Muscle of leg (tissue), 11 donors: ENCODE measurements around the gene SPTBN1. TPM values are rescaled to one million over a fixed set of nuclear protein-coding genes. Genes with fewer than 3 reads are reported as not detected.

Experiments used
- DNase-seq: peaks from one replicate; pipeline ENCODE4 v3.0.0; 2013
- H3K27ac ChIP-seq: one replicate; pipeline ENCODE4 v1.5.1; 2013; ENCODE audit warnings: mild to moderate bottlenecking, low read length, control low read depth
- H3K27me3 ChIP-seq: one replicate; pipeline ENCODE4 v1.6.1; 2013; ENCODE audit warnings: low read length; ENCODE audit not compliant: control insufficient read depth, insufficient read depth
- H3K36me3 ChIP-seq: one replicate; pipeline ENCODE4 v1.6.1; 2013; ENCODE audit warnings: low read length; ENCODE audit not compliant: control insufficient read depth, insufficient read depth
- H3K4me1 ChIP-seq: one replicate; pipeline ENCODE4 v1.6.1; 2013; ENCODE audit warnings: low read length; ENCODE audit not compliant: control insufficient read depth, insufficient read depth
- H3K4me3 ChIP-seq: one replicate; pipeline ENCODE4 v1.5.1; 2013; ENCODE audit warnings: low read length, control low read depth
- H3K9me3 ChIP-seq: replicated peaks from 2 replicates; pipeline ENCODE4 v1.6.1; 2013; ENCODE audit warnings: low read depth, low read length; ENCODE audit not compliant: control insufficient read depth
- WGBS: methylation state at CpG from one replicate; pipeline ENCODE4 v1.1.5; 2013; ENCODE audit warnings: missing lambda C conversion rate; ENCODE audit not compliant: insufficient coverage; 5-methylcytosine and 5-hydroxymethylcytosine counted together
- polyA plus RNA-seq, 8 donors: library from polyadenylated mRNA; unstranded; fragments of 120-200 nt; gene quantifications; one replicate each; pipeline versions ENCODE4 v1.2.1 to v1.2.3, GENCODE V29; 2013; ENCODE audit warnings: inconsistent platforms in 1 of 8, low replicate concordance in 1 of 8; ENCODE audit not compliant: insufficient read length in 8 of 8, insufficient read depth in 1 of 8
- total RNA-seq: library from RNA; stranded (reverse); fragments of 120-200 nt; gene quantifications from one replicate; pipeline ENCODE4 v1.2.4, GENCODE V29; 2013

The SPTBN1 gene
- total and polyA plus RNA-seq, 9 donors = 228 to 333 (median 273) TPM

- WGBS = 70% methylated on average over 2 of the region's 4 CpGs
- DNase-seq = peak; percentile 68
- H3K27ac ChIP-seq = peak overlapping the region; percentile 15
- no peaks in the 10 kb centered on the region for H3K27me3 ChIP-seq
- H3K4me1 ChIP-seq = peaks cover 67% of the 10 kb centered on the region
- H3K4me3 ChIP-seq = no peak overlapping the region
- no peaks in the 10 kb centered on the region for H3K9me3 ChIP-seq
- H3K36me3 ChIP-seq = peaks cover 28% of the 10 kb centered on the region
These were observed 143.8 kb downstream of the SPTBN1 start for GRCh38 chr2:54599914-54600313.

GRCh38 chr2:54601339-54601738 lies 145.2 kb downstream of the SPTBN1 start:
- Histone ChIP-seq H3K9me3 (no peaks in the 10 kb centered on the region), H3K36me3 (peaks cover 16% of the 10 kb centered on the region), H3K4me1 (peaks cover 68% of the 10 kb centered on the region), H3K27ac (no peak overlapping the region), H3K27me3 (no peaks in the 10 kb centered on the region), H3K4me3 (no peak overlapping the region)
- DNase-seq = no peak
- no CpG with 5 or more reads among the region's 2 CpGs for WGBS

GRCh38 chr2:54602736-54603322 lies 146.7 kb downstream of the SPTBN1 start:
- no peak for DNase-seq

GRCh38 chr2:54603357-54603756 lies 147.2 kb downstream of the SPTBN1 start:
- peak overlapping the region; percentile 66 for H3K27ac ChIP-seq

More at GRCh38 chr2:54602736-54603322, 146.7 kb downstream of the SPTBN1 start:
- peak overlapping the region; percentile 66 for H3K27ac ChIP-seq
- peaks cover 17% of the 10 kb centered on the region for H3K36me3 ChIP-seq
- H3K4me1 ChIP-seq = peaks cover 61% of the 10 kb centered on the region
- WGBS = 67% methylated on average over 1 of the region's 5 CpGs
- no peak overlapping the region for H3K4me3 ChIP-seq
- H3K9me3 ChIP-seq = no peaks in the 10 kb centered on the region
- H3K27me3 ChIP-seq = no peaks in the 10 kb centered on the region

GRCh38 chr2:54603796-54604195 lies 147.7 kb downstream of the SPTBN1 start:
- no peak overlapping the region for H3K4me3 ChIP-seq
- peaks cover 58% of the 10 kb centered on the region for H3K4me1 ChIP-seq
- no peaks in the 10 kb centered on the region for H3K27me3 ChIP-seq
- H3K27ac ChIP-seq = peak overlapping the region; percentile 66
- 100% methylated on average over 1 of the region's 1 CpG for WGBS
- H3K9me3 ChIP-seq = no peaks in the 10 kb centered on the region
- H3K36me3 ChIP-seq = peaks cover 16% of the 10 kb centered on the region
- no peak for DNase-seq

More at GRCh38 chr2:54603357-54603756, 147.2 kb downstream of the SPTBN1 start:
- H3K4me3 ChIP-seq = no peak overlapping the region
- H3K27me3 ChIP-seq = no peaks in the 10 kb centered on the region
- DNase-seq = peak; percentile 36
- H3K4me1 ChIP-seq = peaks cover 60% of the 10 kb centered on the region
- no peaks in the 10 kb centered on the region for H3K9me3 ChIP-seq
- WGBS = 75% methylated on average over 2 of the region's 3 CpGs
- peaks cover 17% of the 10 kb centered on the region for H3K36me3 ChIP-seq

GRCh38 chr2:54604871-54605270 lies 148.7 kb downstream of the SPTBN1 start:
- Histone ChIP-seq H3K36me3 (peaks cover 5% of the 10 kb centered on the region), H3K27ac (peak overlapping the region; percentile 66), H3K4me3 (no peak overlapping the region), H3K4me1 (peaks cover 49% of the 10 kb centered on the region), H3K9me3 (no peaks in the 10 kb centered on the region), H3K27me3 (no peaks in the 10 kb centered on the region)
- DNase-seq = peak; percentile 51
- WGBS = 12% methylated on average over 7 of the region's 10 CpGs

- no CpG with 5 or more reads among the region's 3 CpGs for WGBS
- H3K27me3 ChIP-seq = no peaks in the 10 kb centered on the region
- H3K36me3 ChIP-seq = peaks cover 2% of the 10 kb centered on the region
- no peak for DNase-seq
- H3K4me1 ChIP-seq = peaks cover 45% of the 10 kb centered on the region
- H3K9me3 ChIP-seq = no peaks in the 10 kb centered on the region
- no peak overlapping the region for H3K4me3 ChIP-seq
- peak overlapping the region; percentile 66 for H3K27ac ChIP-seq
These were observed 149.7 kb downstream of the SPTBN1 start for GRCh38 chr2:54605836-54606235.

- peak; percentile 48 for DNase-seq
These were observed 150.3 kb downstream of the SPTBN1 start for GRCh38 chr2:54606393-54606958.

GRCh38 chr2:54608224-54608623 lies 152.1 kb downstream of the SPTBN1 start:
- Histone ChIP-seq H3K27ac (no peak overlapping the region), H3K4me1 (peaks cover 45% of the 10 kb centered on the region), H3K27me3 (no peaks in the 10 kb centered on the region), H3K36me3 (peaks cover 13% of the 10 kb centered on the region), H3K4me3 (no peak overlapping the region), H3K9me3 (no peaks in the 10 kb centered on the region)
- no peak for DNase-seq
- WGBS = 95% methylated on average over 2 of the region's 3 CpGs

More at GRCh38 chr2:54606393-54606958, 150.3 kb downstream of the SPTBN1 start:
- no peak overlapping the region for H3K4me3 ChIP-seq
- H3K36me3 ChIP-seq = peaks cover 2% of the 10 kb centered on the region
- H3K27me3 ChIP-seq = no peaks in the 10 kb centered on the region
- WGBS = 54% methylated on average over 3 of the region's 12 CpGs
- no peaks in the 10 kb centered on the region for H3K9me3 ChIP-seq
- H3K4me1 ChIP-seq = peaks cover 41% of the 10 kb centered on the region
- H3K27ac ChIP-seq = peak overlapping the region; percentile 42

GRCh38 chr2:54609241-54609640 lies 153.1 kb downstream of the SPTBN1 start:
- DNase-seq = peak; percentile 41
- H3K27ac ChIP-seq = peak overlapping the region; percentile 32
- no peaks in the 10 kb centered on the region for H3K9me3 ChIP-seq
- H3K36me3 ChIP-seq = peaks cover 22% of the 10 kb centered on the region
- no peaks in the 10 kb centered on the region for H3K27me3 ChIP-seq
- peaks cover 39% of the 10 kb centered on the region for H3K4me1 ChIP-seq
- no peak overlapping the region for H3K4me3 ChIP-seq
- WGBS = 100% methylated on average over 2 of the region's 5 CpGs
